ENCODE measurements around the gene BOD1. TPM values are rescaled to one million over a fixed set of nuclear protein-coding genes. Genes with fewer than 3 reads are reported as not detected.

Gene BOD1
- total and polyA plus RNA-seq, 2 of the 8 experiments (the other 6 are each of a cell fraction or from before 2014, with no cell fraction given), result 107 to 149 TPM

- Histone ChIP-seq H3K14ac (ENCODE audit: insufficient read length) (no peak overlapping the region), H3K56ac (replicated peaks; ENCODE audit: insufficient read length, low read depth, low read length) (no peak overlapping the region), H3K79me1 (ENCODE audit: low read depth, low read length) (peaks cover 24% of the 10 kb centered on the region), H3K9me3 (ENCODE audit: insufficient read depth in 2 of 2, low read depth in 1 of 2, low read length in 1 of 2) (no peaks in the 10 kb centered on the region), H3K27me3 (replicated peaks in 1 of 4; ENCODE audit: control insufficient read depth in 3 of 4, extremely low read depth in 1 of 4, insufficient read depth in 3 of 4, low read length in 3 of 4) (no peaks in the 10 kb centered on the region), H3K4me3 (ENCODE audit: extremely low read depth in 1 of 4, insufficient read depth in 2 of 4, low read depth in 3 of 4, low read length in 4 of 4) (no peak overlapping the region), H3K4me1 (replicated peaks in 1 of 4; ENCODE audit: control insufficient read depth in 3 of 4, insufficient read depth in 4 of 4, low read length in 3 of 4) (peaks cover 2 to 14% (median 11%) of the 10 kb centered on the region in 4 experiments; a peak in 4 of 7 replicates), H2BK20ac (ENCODE audit: low read length) (no peak overlapping the region), H3K36me3 (ENCODE audit: control insufficient read depth in 2 of 4, insufficient read depth in 4 of 4, low read length in 3 of 4) (peaks cover 33 to 68% (median 59%) of the 10 kb centered on the region in 4 experiments), H3K9ac (replicated peaks in 1 of 4; ENCODE audit: extremely low read depth in 1 of 4, low read depth in 3 of 4, low read length in 3 of 4) (no peak overlapping the region), H4K20me1 (replicated peaks in 1 of 2; ENCODE audit: control insufficient read depth in 1 of 2, insufficient read depth in 2 of 2, low read length in 2 of 2) (peaks cover 19 to 35% of the 10 kb centered on the region in 2 experiments), H4K5ac (ENCODE audit: insufficient read length, low read depth, low read length) (no peak overlapping the region), H3K18ac (ENCODE audit: extremely low read depth, low read length) (no peak overlapping the region), H4K91ac (replicated peaks; ENCODE audit: insufficient read length, low read length) (no peak overlapping the region), H2BK12ac (ENCODE audit: low read depth, low read length) (no peak overlapping the region), H3K4me2 (ENCODE audit: insufficient read depth in 1 of 2, low read depth in 2 of 2, low read length in 2 of 2) (no peak overlapping the region), H3K4ac (replicated peaks; ENCODE audit: insufficient read length, low read depth, low read length) (no peak overlapping the region), H2AFZ (ENCODE audit: low read length) (no peak overlapping the region), H3K27ac (ENCODE audit: low read depth, low read length) (no peak overlapping the region), H4K8ac (ENCODE audit: extremely low read depth, insufficient read depth, low read length) (no peak overlapping the region), H2AK5ac (ENCODE audit: low read depth, low read length) (no peak overlapping the region), H2BK120ac (replicated peaks; ENCODE audit: low read depth, low read length) (no peak overlapping the region), H3K79me2 (ENCODE audit: control insufficient read depth in 1 of 2, insufficient read depth in 2 of 2, low read length in 2 of 2) (peaks cover 45 to 83% of the 10 kb centered on the region in 2 experiments), H3K23ac (ENCODE audit: insufficient read length) (no peak overlapping the region), H2BK5ac (ENCODE audit: low read depth, low read length) (no peak overlapping the region), H2BK15ac (ENCODE audit: low read length) (no peak overlapping the region), H3K23me2 (ENCODE audit: low read depth, low read length) (peaks cover 11% of the 10 kb centered on the region)
- FAIRE-seq (no peak), DNase-seq (ENCODE audit: low read depth in 1 of 2, low spot score in 2 of 2) (no peak)
- ChIA-PET POLR2A (ENCODE audit: partially characterized antibody) (interaction anchor here (0.6 to 1.1 kb wide), 3 partner anchors 10 to 60 kb away, joined by 3 to 5 read pairs (median 3); no protein-coding TSS in a partner anchor), CTCF (ENCODE audit: partially characterized antibody) (interaction anchor here (0.8 to 2.5 kb wide), 8 partner anchors 10 to 706 kb away, joined by 3 to 7 read pairs (median 4); no protein-coding TSS in a partner anchor)
- 100% methylated on average over 4 of the region's 4 CpGs; no CpG with 5 or more reads in 1 of the 2 experiments for WGBS, 2 experiments (ENCODE audit: extremely low coverage in 1 of 2, insufficient coverage in 1 of 2, insufficient read length in 1 of 2, insufficient replicate concordance in 2 of 2, low coverage in 1 of 2, low lambda C conversion rate in 2 of 2, missing lambda C conversion rate in 1 of 2)
- TF ChIP-seq SP1 (IDR thresholded peaks at IDR 0.05; ENCODE audit: low read depth, low read length) (no peak), JUN (IDR thresholded peaks at IDR 0.05; ENCODE audit: low read depth, low read length) (no peak), CTBP2 (IDR thresholded peaks at IDR 0.05; ENCODE audit: borderline replicate concordance, insufficient read depth, insufficient read length, low read length) (no peak), E2F6 (IDR thresholded peaks at IDR 0.05) (no peak), GTF2F1 (IDR thresholded peaks at IDR 0.05; ENCODE audit: borderline replicate concordance, low read depth, low read length) (no peak), NRF1 (IDR thresholded peaks at IDR 0.05; ENCODE audit: low read depth, low read length) (no peak)
Observed at GRCh38 chr5:173611706-173612105, 4.7 kb downstream of the BOD1 start.

Data from H1 (cell line).